GM23338 (cell line): ENCODE measurements around the gene SLC37A1. TPM values are rescaled to one million over a fixed set of nuclear protein-coding genes. Genes with fewer than 3 reads are reported as not detected.

Experiments
- ATAC-seq: fragments of 200-7000 bp; cut with Tn5 transposase; 3 replicates; pipeline ENCODE4 v1.9.1; 2020
- DNase-seq: peaks from one replicate; pipeline ENCODE4 v3.0.0-alpha.2; 2015; ENCODE audit warnings: low spot score
- H2AFZ ChIP-seq: fragments of 200-600 bp; sonication (generic); 2 replicates; pipeline ENCODE4 v1.8.0; 2016; ENCODE audit warnings: antibody characterized with exemption, mild to moderate bottlenecking, moderate library complexity
- H3F3A ChIP-seq: fragments of 200-600 bp; sonication (generic); replicated peaks from 2 replicates; pipeline ENCODE4 v1.8.0; 2017; ENCODE audit warnings: antibody characterized with exemption, mixed run types, low read depth
- H3K27ac ChIP-seq: fragments of 200-600 bp; sonication (generic); 2 replicates; pipeline ENCODE4 v1.6.1; 2016; ENCODE audit warnings: low read depth
- H3K27me3 ChIP-seq: fragments of 200-600 bp; sonication (generic); 2 replicates; pipeline ENCODE4 v1.8.0; 2016; ENCODE audit warnings: mild to moderate bottlenecking, mixed run types, moderate library complexity; ENCODE audit not compliant: insufficient read depth
- H3K36me3 ChIP-seq: fragments of 200-600 bp; sonication (generic); 2 replicates; pipeline ENCODE4 v1.8.0; 2016; ENCODE audit warnings: mild to moderate bottlenecking; ENCODE audit not compliant: insufficient read depth
- H3K4me1 ChIP-seq: fragments of 200-600 bp; sonication (generic); 2 replicates; pipeline ENCODE4 v1.8.0; 2016; ENCODE audit warnings: mild to moderate bottlenecking, moderate library complexity; ENCODE audit not compliant: insufficient read depth
- H3K4me2 ChIP-seq: fragments of 200-600 bp; sonication (generic); 2 replicates; pipeline ENCODE4 v1.7.1; 2017; ENCODE audit warnings: mixed run types
- H3K4me3 ChIP-seq: fragments of 200-600 bp; sonication (generic); 2 replicates; pipeline ENCODE4 v1.6.1; 2016; ENCODE audit warnings: mixed run types
- H3K79me2 ChIP-seq: fragments of 200-600 bp; sonication (generic); replicated peaks from 2 replicates; pipeline ENCODE4 v1.8.0; 2017; ENCODE audit warnings: mild to moderate bottlenecking; ENCODE audit not compliant: insufficient read depth
- H3K9me2 ChIP-seq: fragments of 200-600 bp; sonication (generic); 2 replicates; pipeline ENCODE4 v1.8.0; 2017; ENCODE audit not compliant: insufficient read depth
- H4K20me1 ChIP-seq: fragments of 200-600 bp; sonication (generic); replicated peaks from 2 replicates; pipeline ENCODE4 v1.8.0; 2017; ENCODE audit warnings: mild to moderate bottlenecking; ENCODE audit not compliant: insufficient read depth
- H3K27ac Mint-ChIP-seq: 2 replicates; pipeline ENCODE4 v1.8.0; 2020; ENCODE audit warnings: inconsistent platforms, mild to moderate bottlenecking, moderate library complexity, mixed read lengths
- H3K27me3 Mint-ChIP-seq: 3 replicates; pipeline ENCODE4 v1.8.0; 2022; ENCODE audit warnings: low read depth, mild to moderate bottlenecking, moderate library complexity, mixed read lengths, inconsistent platforms; ENCODE audit not compliant: insufficient read depth, poor library complexity
- H3K36me3 Mint-ChIP-seq: 3 replicates; pipeline ENCODE4 v1.8.0; 2021; ENCODE audit warnings: low read depth, mild to moderate bottlenecking, inconsistent platforms, moderate library complexity, mixed read lengths
- H3K4me1 Mint-ChIP-seq: 3 replicates; pipeline ENCODE4 v1.8.0; 2020; ENCODE audit warnings: mild to moderate bottlenecking, inconsistent platforms, mixed read lengths
- H3K4me3 Mint-ChIP-seq: 3 replicates; pipeline ENCODE4 v1.8.0; 2021; ENCODE audit warnings: moderate library complexity, mild to moderate bottlenecking, inconsistent platforms, mixed read lengths
- H3K9me3 Mint-ChIP-seq: 3 replicates; pipeline ENCODE4 v1.8.0; 2020; ENCODE audit warnings: moderate library complexity, mild to moderate bottlenecking, inconsistent platforms, mixed read lengths
- CREB1 ChIP-seq: fragments of 250-450 bp; sonication (Bioruptor Pico); IDR thresholded peaks from 2 replicates; pipeline ENCODE4 v1.5.0; 2020; ENCODE audit warnings: low read depth, mild to moderate bottlenecking, moderate library complexity
- CTCF ChIP-seq, 2 experiments: fragments of 200-600 bp in 1 of 2; sonication (generic) in 1 of 2; conservative IDR thresholded peaks; 2 replicates each; pipeline versions ENCODE4 v1.5.1 to v1.6.1; 2016 to 2017; ENCODE audit warnings: antibody characterized with exemption in 2 of 2, low read depth in 2 of 2, mild to moderate bottlenecking in 2 of 2, moderate library complexity in 1 of 2
- ETS1 ChIP-seq: IDR thresholded peaks from 2 replicates; pipeline ENCODE4 v1.6.1; 2016; ENCODE audit warnings: antibody characterized with exemption
- EZH2 ChIP-seq: fragments of 200-600 bp; sonication (generic); IDR thresholded peaks from one replicate; pipeline ENCODE4 v1.8.0; 2017; ENCODE audit warnings: antibody characterized with exemption, mild to moderate bottlenecking, low read depth; ENCODE audit not compliant: unreplicated experiment
- EZH2phosphoT487 ChIP-seq: fragments of 200-600 bp; sonication (generic); IDR thresholded peaks from one replicate; pipeline ENCODE4 v1.8.1; 2018; ENCODE audit warnings: antibody characterized with exemption; ENCODE audit not compliant: unreplicated experiment
- JUNB ChIP-seq: IDR thresholded peaks from one replicate; pipeline ENCODE4 v1.6.1; 2016; ENCODE audit warnings: antibody characterized with exemption; ENCODE audit not compliant: unreplicated experiment
- NANOG ChIP-seq: IDR thresholded peaks from 2 replicates; pipeline ENCODE4 v1.6.1; 2016; ENCODE audit warnings: antibody characterized with exemption, borderline replicate concordance
- POLR2AphosphoS5 ChIP-seq: IDR thresholded peaks from 2 replicates; pipeline ENCODE4 v1.6.1; 2016; ENCODE audit warnings: antibody characterized with exemption, low read depth
- REST ChIP-seq: IDR thresholded peaks from one replicate; pipeline ENCODE4 v1.6.1; 2018; ENCODE audit warnings: antibody characterized with exemption; ENCODE audit not compliant: unreplicated experiment
- STAT1 ChIP-seq: IDR thresholded peaks from one replicate; pipeline ENCODE4 v1.6.1; 2016; ENCODE audit warnings: antibody characterized with exemption; ENCODE audit not compliant: unreplicated experiment
- ZNF331 ChIP-seq: fragments of 250-450 bp; sonication (Bioruptor Pico); IDR thresholded peaks from 2 replicates; pipeline ENCODE4 v1.5.0; 2020; ENCODE audit warnings: low read depth, mild to moderate bottlenecking, moderate library complexity
- ZNF462 ChIP-seq: fragments of 250-450 bp; sonication (Bioruptor Pico); IDR thresholded peaks from 2 replicates; pipeline ENCODE4 v1.5.0; 2020; ENCODE audit warnings: mild to moderate bottlenecking, moderate library complexity
- polyA plus RNA-seq: library from polyadenylated mRNA; unstranded; fragments of >200 nt; fragmentation: Nextera tagmentation; extraction: Ambion mirVana; gene quantifications from 2 replicates; pipeline ENCODE4 v1.2.1, GENCODE V29; 2016
- total RNA-seq: library from RNA; depleted of rRNA; stranded (reverse); fragments of >200 nt; shearing (Covaris generic); gene quantifications from 2 replicates; pipeline ENCODE4 v1.2.3, GENCODE V29; 2014

SLC37A1 gene
- total and polyA plus RNA-seq, 2 experiments from 2014 or later, result 14.0 to 30.3 TPM

GRCh38 chr21:42583477-42584295 lies 70.0 kb downstream of the SLC37A1 start:
- ATAC-seq (no peak), DNase-seq (no peak)
- Histone ChIP-seq H3F3A (no peaks in the 10 kb centered on the region), H3K9me2 (no peaks in the 10 kb centered on the region), H3K4me1 (no peaks in the 10 kb centered on the region), H3K4me2 (no peak overlapping the region), H3K36me3 (no peaks in the 10 kb centered on the region), H4K20me1 (no peaks in the 10 kb centered on the region), H3K27me3 (no peaks in the 10 kb centered on the region), H3K79me2 (no peaks in the 10 kb centered on the region), H3K4me3 (no peak overlapping the region), H3K27ac (no peak overlapping the region), H2AFZ (no peak overlapping the region)
- H3K4me1 Mint-ChIP-seq, result no peaks in the 10 kb centered on the region
- peaks cover 2% of the 10 kb centered on the region; the same call in 1 of the 3 replicates for H3K36me3 Mint-ChIP-seq
- H3K4me3 Mint-ChIP-seq, result no peak overlapping the region
- H3K27me3 Mint-ChIP-seq, result peaks cover 18% of the 10 kb centered on the region
- no peaks in the 10 kb centered on the region for H3K9me3 Mint-ChIP-seq
- TF ChIP-seq POLR2AphosphoS5 (no peak), REST (no peak), EZH2 (no peak), EZH2phosphoT487 (no peak), STAT1 (no peak), NANOG (no peak), JUNB (no peak), ZNF462 (CRISPR knock-in tag) (no peak), CTCF (conservative IDR thresholded peaks at IDR 0.05; ENCODE audit: low read depth in 2 of 2) (no peak), ETS1 (no peak), ZNF331 (CRISPR knock-in tag) (no peak), CREB1 (CRISPR knock-in tag) (no peak)
- H3K27ac Mint-ChIP-seq, result no peak overlapping the region
